HuH-7.5 (cell line): ENCODE measurements around the gene GALNT9.
"Not testable (repeated sequence)": the region's sequence is repeated elsewhere in the genome, so short reads cannot be mapped to it uniquely, and the experiment has no call there.

Source experiments
- DNase-seq: peaks from one replicate; pipeline ENCODE4 v3.0.0; 2011; ENCODE audit warnings: low spot score

The GALNT9 gene

DNA sequence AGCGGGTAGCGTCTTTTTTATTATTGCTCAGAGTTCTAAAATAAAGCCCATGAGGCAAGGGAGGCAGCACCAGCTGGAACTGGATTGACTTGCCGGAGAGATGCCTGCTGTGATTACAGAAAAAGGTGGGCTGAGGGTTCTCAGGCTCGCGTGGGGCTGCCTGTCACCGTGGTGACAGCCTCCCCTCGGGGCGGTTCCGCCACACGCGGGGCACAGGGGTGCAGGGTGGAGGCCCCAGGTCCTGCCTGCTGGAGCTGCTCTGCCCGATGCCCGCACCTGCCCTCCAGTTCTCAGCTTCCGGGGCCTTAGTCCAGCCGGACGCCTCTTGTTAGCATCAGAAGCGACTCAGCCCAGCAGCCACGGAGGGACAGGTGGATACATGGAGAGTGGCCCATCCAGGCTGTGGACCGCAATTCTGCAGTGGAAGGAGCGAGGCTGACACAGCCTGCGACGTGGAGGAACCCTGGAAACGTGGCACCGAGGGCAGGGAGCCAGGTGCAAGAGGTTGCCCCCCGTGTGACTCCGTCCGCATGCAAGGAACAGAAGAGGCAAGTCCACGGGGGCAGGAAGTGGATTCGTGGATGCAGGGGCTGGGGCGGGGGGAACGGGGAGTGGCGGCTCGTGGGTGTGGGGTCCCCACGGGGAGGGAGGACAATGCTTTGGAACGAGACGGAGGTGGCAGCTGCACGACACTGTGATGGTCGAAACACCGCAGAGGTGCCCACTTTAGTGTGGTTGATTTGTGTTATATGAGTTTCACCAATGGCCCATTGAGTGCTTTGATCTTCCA is 79.5 kb downstream of the GALNT9 start:
- no peak for DNase-seq

DNA sequence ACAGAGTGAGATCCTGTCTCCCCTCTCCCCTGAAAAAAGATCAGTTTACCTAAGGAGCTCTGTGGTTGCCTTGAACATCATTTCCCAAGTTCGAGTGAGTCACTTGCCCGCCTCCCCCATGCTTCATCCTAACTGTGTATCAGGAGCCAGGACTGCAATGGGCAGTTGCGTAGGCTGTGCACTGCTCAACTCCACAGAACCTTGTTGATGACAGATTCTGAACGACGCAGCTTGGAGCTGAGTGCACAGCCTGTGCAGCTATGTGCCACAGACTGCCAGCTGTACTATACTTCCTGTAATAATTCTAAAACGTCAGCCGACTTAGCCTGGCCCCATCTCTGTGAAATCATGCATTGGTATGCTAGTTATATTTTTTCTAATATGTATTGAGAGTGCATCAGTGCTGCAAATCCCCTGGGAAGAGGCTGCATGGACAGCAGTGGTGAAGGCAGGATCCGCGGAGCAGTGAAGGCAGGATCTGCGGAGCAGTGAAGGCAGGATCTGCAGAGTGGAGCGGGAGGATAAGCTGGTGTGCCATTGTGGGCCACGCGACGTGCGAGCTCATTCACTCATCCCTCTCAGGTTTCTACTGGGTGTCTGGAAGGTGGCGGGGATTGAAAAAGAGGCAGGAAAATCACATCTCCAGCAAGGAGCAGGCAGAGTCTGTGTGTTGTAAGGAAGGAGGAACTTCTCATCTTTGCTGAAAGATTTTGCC is 80.8 kb downstream of the GALNT9 start:
- DNase-seq, result no peak

DNA sequence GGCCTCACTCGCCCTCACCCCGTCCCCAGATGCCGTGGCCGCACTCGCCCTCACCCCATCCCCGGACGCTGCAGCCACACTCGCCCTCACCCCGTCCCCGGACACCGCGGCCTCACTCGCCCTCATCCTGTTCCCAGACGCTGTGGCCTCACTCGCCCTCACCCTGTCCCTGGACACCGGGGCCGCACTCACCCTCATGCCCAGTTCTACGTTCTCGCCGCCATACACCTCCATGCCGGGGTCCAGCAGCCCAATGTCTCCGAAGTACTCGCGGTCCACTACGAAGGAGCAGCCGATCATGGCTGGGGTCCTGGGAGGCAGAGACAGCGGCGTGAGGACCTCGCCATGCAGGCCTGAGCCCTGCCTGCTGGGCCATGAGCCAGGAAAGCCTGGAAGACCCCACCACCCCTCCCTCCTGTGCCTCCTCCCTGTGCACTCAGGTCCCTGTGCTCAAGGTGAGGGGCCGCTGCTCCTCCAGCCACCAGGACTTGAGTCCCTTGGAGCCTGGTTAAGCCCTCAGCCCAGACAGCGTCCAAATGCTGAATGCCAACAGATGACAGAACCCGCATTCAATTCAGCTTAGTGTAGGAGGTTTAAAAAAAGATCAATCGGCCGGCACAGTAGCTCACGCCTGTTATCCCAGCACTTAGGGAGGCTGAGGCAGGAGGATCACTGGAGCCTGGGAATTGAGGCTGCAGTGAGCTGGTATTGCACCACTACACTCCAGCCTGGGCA is 81.5 kb downstream of the GALNT9 start:
- no peak for DNase-seq

DNA sequence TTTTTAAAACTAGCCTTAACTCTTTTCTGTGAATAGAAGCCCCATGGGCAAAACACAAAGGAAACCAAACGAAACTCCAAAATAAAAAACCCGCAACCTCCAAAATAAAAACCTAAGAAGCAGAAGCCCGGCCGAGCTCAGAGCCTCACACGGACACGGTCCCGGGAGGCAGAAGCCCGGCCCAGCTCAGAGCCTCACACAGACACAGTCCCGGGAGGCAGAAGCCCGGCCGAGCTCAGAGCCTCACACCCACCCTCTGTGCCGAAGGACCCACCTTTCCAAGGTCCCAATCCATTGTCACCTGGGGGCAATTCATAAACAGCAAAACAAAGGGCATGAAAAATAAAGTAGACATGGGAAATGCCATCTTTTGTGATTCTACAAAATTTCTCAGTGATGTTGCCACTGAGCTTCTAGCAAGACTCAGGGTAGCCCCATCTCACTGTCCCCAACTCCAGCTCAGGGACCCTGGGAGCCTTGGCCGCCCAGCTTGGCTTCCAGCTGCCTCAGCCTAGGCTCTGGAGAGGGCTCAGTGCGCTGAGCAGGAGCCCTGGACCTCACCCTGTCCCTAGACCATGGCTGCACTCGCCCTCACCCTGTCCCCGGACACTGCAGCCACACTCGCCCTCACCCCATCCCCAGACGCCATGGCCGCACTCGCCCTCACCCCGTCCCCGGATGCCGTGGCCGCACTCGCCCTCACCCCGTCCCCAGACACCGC is 82.2 kb downstream of the GALNT9 start:
- DNase-seq, result no peak

DNA sequence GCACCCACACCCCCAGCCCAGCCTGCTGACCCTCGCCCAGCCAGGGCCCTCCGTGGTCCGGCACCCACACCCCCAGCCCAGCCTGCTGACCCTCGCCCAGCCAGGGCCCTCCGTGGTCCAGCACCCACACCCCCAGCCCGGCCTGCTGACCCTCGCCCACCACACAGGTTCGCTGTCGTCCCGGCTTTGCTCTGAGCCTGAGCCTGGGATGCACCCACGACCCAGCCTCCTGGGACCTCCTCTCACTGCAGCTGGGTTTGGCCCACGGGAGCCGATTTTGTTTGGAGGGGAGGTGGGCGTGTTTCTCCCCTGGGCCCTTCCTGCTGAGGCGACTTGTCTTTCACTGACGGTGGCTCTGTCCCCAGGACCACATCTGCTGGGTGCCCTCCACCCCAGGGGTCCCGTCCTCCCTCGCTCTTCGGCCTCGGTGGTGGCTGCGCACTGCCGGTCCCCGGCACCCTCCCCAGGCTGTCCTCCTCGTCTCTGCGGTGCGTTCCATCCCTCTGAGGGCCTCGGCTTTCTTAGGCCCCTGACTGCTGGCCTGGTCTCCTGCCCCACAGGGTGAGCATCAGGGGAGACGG is 83.8 kb downstream of the GALNT9 start:
- DNase-seq, result no peak

DNA sequence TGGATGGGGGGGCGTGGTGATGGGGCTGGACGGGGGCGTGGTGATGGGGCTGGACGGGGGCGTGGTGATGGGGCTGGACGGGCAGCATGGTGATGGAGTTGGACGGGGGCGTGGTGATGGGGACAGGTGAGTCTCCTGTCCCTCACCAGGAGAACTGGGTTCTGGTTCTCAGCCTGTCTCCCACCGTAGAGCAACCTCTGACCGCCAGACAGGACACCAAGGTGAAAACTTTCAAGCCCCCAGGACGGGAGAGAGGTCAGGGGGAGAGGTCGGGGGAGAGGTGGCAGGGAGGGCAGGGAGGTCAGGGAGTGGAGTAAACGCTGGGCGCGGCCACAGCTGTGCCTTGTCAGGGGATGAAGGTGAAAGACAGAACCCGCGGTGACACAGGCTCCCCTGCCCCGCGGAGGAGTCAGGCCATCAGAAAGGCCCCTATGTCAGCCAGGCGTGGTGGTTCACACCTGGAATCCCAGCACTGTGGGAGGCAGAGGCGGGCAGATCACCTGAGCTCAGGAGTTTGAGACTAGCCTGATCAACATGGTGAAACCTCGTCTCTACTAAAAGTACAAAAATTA is 84.6 kb downstream of the GALNT9 start:
- no peak for DNase-seq

DNA sequence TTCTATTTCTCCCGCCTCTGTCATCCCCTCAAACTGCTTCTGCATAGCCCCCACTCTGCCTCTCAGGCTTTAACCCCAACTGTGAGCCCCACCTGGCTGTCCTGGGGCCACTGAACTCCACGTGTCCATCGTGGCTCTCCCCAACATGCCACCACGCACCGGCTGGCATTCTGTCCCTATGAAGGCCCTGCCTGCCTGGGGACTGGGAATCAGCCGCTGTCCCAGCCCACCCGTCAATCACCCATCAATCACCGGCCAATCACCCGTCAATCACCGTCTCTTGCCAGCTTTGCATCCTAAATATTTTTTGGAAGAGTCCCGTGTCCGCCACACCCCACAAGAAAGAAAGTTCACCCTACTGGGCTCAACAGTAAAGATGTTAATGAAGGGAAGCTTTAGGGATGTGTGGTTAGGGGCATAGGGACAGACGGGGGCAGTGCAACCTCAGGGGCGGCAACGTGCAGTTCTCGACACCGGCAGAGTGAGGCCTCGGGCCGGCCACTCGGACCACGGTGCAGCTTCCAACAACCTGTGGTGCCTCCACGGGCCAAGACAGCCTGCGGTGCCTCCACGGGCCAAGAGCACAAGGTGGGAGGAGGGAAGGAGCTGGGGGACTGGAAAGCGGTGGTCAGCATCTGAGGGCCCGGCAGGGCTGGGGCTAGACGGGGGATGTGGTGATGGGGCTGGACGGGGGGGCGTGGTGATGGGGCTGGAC is 85.6 kb downstream of the GALNT9 start:
- peak; percentile 27 for DNase-seq

DNA sequence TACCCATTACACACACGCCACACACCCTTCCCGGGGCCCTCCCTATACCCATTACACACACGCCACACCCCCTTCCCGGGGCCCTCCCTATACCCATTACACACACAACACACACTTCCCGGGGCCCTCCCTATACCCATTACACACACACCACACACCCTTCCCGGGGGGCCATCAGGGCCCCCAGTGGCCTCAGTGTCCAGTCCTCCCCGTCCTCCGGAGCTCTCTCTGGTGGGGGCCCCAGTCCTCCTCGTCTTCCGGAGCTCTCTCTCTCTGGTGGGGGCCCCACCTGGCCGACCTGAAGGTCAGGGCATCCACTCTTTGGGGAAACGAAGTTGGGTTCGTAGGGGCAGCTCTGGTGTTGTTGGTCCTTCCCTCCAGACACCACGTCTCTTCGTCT is 86.2 kb downstream of the GALNT9 start:
- not testable (repeated sequence) for DNase-seq

DNA sequence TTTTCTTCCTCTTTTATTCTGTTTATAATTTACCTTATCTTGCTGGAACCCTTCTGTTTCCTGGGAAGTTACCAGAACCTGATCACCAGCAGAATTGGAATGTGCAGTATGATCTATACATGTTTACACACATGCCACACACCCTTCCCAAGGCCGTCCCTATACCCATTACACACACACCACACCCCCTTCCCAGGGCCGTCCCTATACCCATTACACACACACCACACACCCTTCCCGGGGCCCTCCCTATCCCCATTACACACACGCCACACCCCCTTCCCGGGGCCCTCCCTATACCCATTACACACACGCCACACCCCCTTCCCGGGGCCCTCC is 88.8 kb downstream of the GALNT9 start:
- DNase-seq, result not testable (repeated sequence)

DNA sequence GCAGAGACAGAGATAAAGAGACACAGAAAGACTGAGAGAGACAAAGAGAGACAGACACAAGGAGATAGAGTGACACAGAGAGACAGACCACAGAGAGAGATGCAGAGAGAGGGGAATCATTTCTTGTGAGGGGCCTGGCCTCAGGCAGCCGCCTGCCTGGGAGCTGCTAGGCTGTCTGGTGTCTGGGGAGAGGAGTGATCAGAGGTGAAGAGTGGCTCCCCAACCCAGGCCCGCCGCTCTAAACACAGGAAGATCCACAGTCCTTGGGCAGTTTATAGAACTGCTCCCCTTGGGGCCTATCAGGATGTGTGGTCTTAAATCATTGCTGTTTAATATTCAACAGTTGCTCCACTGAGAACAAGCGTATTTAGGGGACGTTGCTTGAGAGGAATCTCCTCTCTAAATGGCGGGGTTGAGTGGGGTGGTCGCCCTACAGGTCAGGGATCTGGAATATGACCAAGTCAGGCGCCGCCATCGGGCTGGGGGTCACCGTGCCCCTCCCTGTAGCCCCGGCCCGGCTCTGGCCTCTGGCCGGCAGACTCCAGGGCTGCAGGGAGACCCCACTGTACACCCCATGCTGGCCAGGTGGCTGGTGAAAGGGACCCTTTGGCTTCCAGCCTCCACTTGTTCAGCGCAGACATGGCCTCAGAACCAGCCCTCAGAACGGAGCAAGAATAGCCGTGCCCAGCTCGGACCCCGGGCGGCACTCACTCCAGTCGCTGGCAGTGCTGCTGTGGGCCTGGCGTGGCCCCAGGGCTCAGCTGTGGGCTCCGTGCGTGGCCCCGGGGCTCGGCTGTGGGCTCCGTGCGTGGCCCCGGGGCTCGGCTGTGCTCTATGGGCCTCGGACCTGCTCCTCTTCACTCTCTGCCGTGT is 89.4 kb downstream of the GALNT9 start:
- DNase-seq, result no peak

DNA sequence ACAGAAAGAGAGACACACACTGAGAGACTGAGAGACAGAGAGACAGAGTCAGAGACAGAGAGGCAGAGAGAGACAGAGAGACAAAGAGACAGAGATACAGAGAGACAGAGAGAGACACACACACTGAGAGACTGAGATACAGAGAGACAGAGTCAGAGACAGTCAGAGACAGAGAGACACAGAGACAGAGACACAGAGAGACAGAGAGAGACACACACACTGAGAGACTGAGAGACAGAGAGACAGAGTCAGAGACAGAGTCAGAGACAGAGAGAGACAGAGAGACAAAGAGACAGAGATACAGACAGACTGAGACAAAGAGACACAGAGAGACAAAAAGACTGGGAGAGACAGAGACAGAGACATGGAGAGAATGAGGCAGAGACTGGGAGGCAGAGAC is 90.0 kb downstream of the GALNT9 start:
- DNase-seq, result no peak

DNA sequence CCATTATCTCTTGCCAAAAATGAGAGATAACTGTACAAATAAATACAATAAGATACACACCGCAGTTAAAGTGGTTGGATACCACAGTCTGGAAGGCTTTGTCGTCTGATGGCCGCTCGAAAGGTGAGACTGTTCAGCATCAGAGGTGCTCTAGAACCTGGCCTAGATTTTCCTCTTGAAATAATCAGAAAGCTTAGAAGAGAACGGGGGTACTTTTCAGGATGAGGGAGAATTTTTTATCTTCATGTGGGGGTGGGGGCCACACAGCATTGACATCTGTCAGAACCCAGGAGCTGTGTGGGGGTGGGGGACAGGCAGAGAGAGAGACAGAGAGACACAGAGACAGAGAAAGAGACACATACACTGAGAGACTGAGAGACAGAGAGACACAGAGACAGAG is 90.5 kb downstream of the GALNT9 start:
- DNase-seq, result no peak

DNA sequence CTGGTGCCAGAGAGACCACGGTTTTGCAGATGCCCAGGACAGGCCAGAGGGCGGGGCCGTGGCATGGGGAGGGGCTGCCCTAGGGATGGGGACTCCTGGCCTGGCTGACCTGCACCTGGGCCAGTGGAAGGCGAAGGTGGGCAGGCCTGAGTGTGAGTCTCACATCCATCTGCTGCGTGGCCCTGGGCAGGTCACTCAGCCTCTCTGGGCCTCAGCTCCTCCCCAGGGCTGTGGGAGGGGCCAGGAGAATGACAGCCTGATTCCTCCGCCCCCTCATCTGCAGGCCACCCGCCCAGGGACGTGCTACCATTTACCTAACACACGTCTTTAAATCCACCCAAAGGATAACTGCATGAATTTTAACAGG is 90.9 kb downstream of the GALNT9 start:
- no peak for DNase-seq

DNA sequence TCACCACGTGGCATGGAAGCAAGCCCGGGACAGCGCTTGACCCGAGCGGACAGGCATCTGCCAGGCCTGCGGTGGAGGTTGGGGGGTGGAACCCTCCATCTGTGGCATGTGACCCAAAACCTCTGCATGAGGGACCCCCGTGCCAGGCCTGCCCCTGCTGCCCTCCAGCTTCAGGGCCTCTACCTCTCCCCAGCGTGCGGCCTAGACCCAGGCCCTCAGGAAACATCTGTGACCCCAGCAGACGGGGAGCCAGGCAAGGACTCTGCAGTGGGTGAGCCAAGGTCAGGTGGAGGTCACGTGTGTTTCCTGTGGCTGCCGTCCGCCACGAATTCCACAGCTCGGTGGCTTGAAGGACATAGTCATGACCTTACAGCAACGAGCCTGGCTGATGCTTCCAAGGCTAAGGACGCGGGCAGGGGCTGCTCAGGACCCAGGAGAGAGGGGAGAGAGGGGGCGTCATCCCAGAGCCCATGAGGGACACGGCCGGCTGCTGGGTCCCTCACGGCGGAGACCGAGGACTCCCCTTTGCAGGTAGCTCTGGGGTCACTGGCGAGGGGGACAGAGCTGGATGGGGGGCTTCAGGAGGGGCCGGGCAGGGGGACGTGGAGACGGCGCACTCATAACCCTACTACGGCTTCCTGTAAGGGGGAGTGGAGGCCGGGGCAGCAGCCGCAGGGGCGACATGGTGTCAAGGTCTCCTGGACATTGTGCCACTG is 91.5 kb downstream of the GALNT9 start:
- no peak for DNase-seq

DNA sequence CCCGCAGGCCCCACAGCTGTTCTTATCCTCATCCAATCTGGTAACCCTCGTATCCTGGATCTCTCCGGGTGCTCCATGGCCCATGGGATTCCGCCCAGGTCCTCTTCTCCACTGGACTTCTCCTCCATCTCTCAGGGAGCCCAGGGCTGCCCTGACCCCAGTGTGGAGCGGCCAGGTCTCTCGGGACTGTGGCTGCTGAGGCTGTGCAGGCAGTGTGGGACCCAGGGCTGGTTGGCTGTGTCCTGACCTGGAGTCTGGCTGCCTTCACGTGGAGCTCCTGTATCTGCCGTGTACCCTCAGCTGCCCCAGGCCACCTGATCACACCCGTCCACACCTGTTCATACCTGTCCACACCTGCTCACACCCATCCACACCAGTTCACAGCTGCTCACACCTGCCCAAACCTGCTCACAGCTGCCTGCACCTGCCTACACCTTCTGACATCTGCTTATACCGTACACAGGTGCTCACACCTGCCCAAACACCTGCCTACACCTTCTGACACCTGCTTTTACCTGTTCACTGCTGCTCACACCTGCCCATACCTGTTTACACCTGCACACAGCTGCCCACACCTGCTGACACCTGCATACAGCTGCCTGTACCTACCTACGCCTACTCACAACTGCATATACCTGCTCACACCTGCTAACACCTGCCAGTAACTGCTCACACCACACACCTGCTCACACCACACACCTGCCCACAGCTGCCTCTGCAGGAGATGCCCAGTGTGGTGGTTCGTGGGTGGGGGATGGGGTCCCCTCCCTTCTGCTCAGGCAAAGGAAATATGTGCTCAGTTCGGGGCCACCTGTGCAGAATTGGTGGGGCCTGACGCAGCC is 92.2 kb downstream of the GALNT9 start:
- no peak for DNase-seq

DNA sequence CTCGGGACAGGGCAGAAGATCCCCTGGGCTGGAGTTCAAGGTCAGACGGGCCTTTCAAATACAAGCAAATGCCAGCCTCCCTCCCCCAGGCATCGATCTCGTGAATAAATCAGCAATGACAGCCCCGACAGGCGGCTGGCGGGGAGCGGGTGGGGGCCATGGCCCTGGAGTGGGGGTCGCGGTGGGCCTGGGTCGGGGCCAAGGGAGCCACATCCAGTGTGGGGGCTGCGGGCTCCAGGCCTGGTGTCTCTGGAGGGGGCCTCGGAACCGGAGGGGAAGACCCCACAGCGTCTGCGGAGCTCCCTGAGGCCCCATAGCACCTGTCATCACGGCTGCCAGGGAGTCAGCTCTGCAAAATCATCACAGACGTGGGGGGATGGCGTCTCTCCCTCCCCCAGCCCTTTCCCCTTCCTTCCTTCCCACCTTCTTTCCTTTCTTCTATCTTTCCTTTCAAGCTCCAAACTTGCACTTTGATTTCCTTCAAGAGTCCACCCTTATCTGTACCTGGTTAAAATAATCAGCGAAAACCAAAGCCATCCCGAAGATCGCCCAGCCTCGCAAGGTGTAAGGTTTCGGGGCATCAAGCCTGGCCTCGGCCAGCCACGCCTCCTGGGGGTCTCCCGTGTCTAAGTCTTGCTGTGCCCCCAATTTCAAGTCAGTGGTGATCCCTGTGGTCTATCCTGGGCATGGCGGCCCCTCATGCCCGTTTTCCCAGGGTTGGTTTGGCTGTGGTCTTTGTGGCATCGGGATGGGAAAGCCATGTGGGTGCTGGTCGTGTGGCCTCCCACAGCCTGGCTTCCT is 93.1 kb downstream of the GALNT9 start:
- DNase-seq, result no peak

DNA sequence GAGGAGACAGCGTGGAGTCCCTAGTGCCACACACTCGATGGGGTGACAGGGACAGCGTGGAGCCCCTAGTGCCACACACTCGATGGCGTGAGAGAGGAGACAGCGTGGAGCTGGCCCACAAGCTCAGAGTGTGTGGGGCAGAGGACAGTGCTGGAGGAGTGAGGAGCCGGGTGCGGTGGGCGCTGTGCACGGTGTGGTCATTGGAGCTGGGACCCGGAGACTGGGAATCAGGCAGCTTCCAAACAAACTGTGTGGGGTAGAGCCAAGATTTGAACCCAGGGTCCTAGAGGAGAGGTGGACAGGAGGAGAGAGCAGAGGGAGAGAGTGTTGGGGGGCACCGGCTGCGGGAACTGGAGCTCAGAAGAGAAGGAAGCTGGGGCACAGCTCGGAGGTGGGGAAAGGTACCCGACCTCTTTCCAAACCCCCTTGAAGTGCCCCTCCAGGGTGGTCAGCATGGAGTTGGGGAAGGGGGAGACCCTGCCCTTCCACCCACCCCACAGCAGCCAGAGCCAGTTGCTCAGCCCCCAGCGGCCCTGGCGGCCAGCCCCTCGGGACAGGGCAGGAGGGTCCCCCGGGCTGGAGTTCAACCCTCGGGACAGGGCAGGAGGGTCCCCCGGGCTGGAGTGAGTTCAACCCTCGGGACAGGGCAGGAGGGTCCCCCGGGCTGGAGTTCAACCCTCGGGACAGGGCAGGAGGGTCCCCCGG is 94.1 kb downstream of the GALNT9 start:
- no peak for DNase-seq
